H1 (cell line): ENCODE measurements around the gene ADGRA3. TPM values are rescaled to one million over a fixed set of nuclear protein-coding genes. Genes with fewer than 3 reads are reported as not detected.

Source experiments
- CTCF ChIA-PET: fragments of 300-600 bp; sonication (Branson Sonifier 250); formaldehyde crosslinking; loops from one replicate; lab custom pipeline; 2021; ENCODE audit not compliant: partially characterized antibody; lab: Charles Lee
- POLR2A ChIA-PET: fragments of 300-600 bp; sonication (Branson Sonifier 250); formaldehyde crosslinking; loops from one replicate; lab custom pipeline; 2021; ENCODE audit warnings: inconsistent platforms; ENCODE audit not compliant: partially characterized antibody; lab: Charles Lee
- DNase-seq, 2 experiments: peaks; one replicate each; pipeline versions ENCODE4 v3.0.0 to v3.0.0-alpha.2; 2010 to 2022; ENCODE audit warnings: low spot score in 2 of 2, low read depth in 1 of 2, mixed read lengths in 1 of 2
- FAIRE-seq: peaks from 2 replicates; lab custom pipeline; 2011; peaks lifted over from hg19 to GRCh38; lab: Jason Lieb, UNC
- H2AFZ ChIP-seq: 2 replicates; pipeline ENCODE4 v1.8.1; 2012; ENCODE audit warnings: low read length, inconsistent platforms
- H2AK5ac ChIP-seq: 2 replicates; pipeline ENCODE4 v1.6.1; 2013; ENCODE audit warnings: low read depth, low read length
- H2BK120ac ChIP-seq: replicated peaks from 2 replicates; pipeline ENCODE3; 2013; ENCODE audit warnings: low read depth, low read length, inconsistent platforms
- H2BK12ac ChIP-seq: 2 replicates; pipeline ENCODE4 v1.6.1; 2013; ENCODE audit warnings: low read depth, low read length
- H2BK15ac ChIP-seq: 2 replicates; pipeline ENCODE4 v1.6.1; 2013; ENCODE audit warnings: low read length
- H2BK20ac ChIP-seq: 2 replicates; pipeline ENCODE4 v1.6.1; 2013; ENCODE audit warnings: low read length
- H2BK5ac ChIP-seq: 2 replicates; pipeline ENCODE4 v1.6.1; 2013; ENCODE audit warnings: low read depth, low read length
- H3K14ac ChIP-seq: 2 replicates; pipeline ENCODE4 v1.6.1; 2013; ENCODE audit warnings: inconsistent platforms; ENCODE audit not compliant: insufficient read length
- H3K18ac ChIP-seq: 2 replicates; pipeline ENCODE4 v1.6.1; 2013; ENCODE audit warnings: low read length; ENCODE audit errors: extremely low read depth
- H3K23ac ChIP-seq: 2 replicates; pipeline ENCODE4 v1.6.1; 2013; ENCODE audit warnings: inconsistent platforms; ENCODE audit not compliant: insufficient read length
- H3K23me2 ChIP-seq: 2 replicates; pipeline ENCODE4 v1.6.1; 2013; ENCODE audit warnings: low read depth, low read length
- H3K27ac ChIP-seq: 2 replicates; pipeline ENCODE4 v1.6.1; 2011; ENCODE audit warnings: low read depth, low read length, inconsistent platforms
- H3K27me3 ChIP-seq, 4 experiments: replicated peaks in 1 of 4; 1 replicate in 1 of 4; 2 replicates in 3 of 4; pipeline versions ENCODE4 v1.6.1 to v1.8.1; 2011 to 2013; ENCODE audit warnings: low read length in 3 of 4, mild to moderate bottlenecking in 3 of 4, inconsistent platforms in 2 of 4, mixed read lengths in 2 of 4, moderate library complexity in 1 of 4; ENCODE audit not compliant: control insufficient read depth in 3 of 4, insufficient read depth in 3 of 4; ENCODE audit errors: extremely low read depth in 1 of 4
- H3K36me3 ChIP-seq, 4 experiments: 2 replicates each; pipeline versions ENCODE4 v1.6.1 to v1.8.1; 2011 to 2013; ENCODE audit warnings: mild to moderate bottlenecking in 4 of 4, low read length in 3 of 4, moderate library complexity in 2 of 4, control low read depth in 1 of 4, inconsistent platforms in 1 of 4; ENCODE audit not compliant: insufficient read depth in 4 of 4, control insufficient read depth in 2 of 4
- H3K4ac ChIP-seq: replicated peaks from 2 replicates; pipeline ENCODE3; 2013; ENCODE audit warnings: low read length, low read depth, mixed read lengths, inconsistent platforms; ENCODE audit not compliant: insufficient read length
- H3K4me1 ChIP-seq, 4 experiments: replicated peaks in 1 of 4; 1 replicate in 1 of 4; 2 replicates in 3 of 4; pipeline versions ENCODE4 v1.6.1 to v1.8.1; 2011 to 2013; ENCODE audit warnings: low read length in 3 of 4, inconsistent platforms in 2 of 4, mixed read lengths in 1 of 4; ENCODE audit not compliant: insufficient read depth in 4 of 4, control insufficient read depth in 3 of 4
- H3K4me2 ChIP-seq, 2 experiments: 2 replicates each; pipeline versions ENCODE4 v1.6.1 to v1.8.1; 2011 to 2013; ENCODE audit warnings: low read depth in 2 of 2, low read length in 2 of 2, control low read depth in 1 of 2, inconsistent platforms in 1 of 2, mild to moderate bottlenecking in 1 of 2; ENCODE audit not compliant: insufficient read depth in 1 of 2
- H3K4me3 ChIP-seq, 4 experiments: fragments of 200-600, 300-600 bp in 1 of 4; sonication (generic), shearing (Covaris generic), sonication (Bioruptor Twin) in 1 of 4; 2 replicates each; pipeline versions ENCODE4 v1.5.1 to v1.8.1; 2011 to 2016; ENCODE audit warnings: low read length in 4 of 4, low read depth in 3 of 4, control low read depth in 2 of 4, inconsistent platforms in 2 of 4, mild to moderate bottlenecking in 2 of 4, mixed read lengths in 1 of 4, moderate library complexity in 1 of 4; ENCODE audit not compliant: insufficient read depth in 2 of 4; ENCODE audit errors: extremely low read depth in 1 of 4
- H3K56ac ChIP-seq: replicated peaks from 2 replicates; pipeline ENCODE3; 2013; ENCODE audit warnings: low read depth, mild to moderate bottlenecking, mixed read lengths, low read length, inconsistent platforms; ENCODE audit not compliant: insufficient read length
- H3K79me1 ChIP-seq: 2 replicates; pipeline ENCODE4 v1.6.1; 2013; ENCODE audit warnings: low read depth, low read length, control low read depth
- H3K79me2 ChIP-seq, 2 experiments: 2 replicates each; pipeline versions ENCODE4 v1.6.1 to v1.8.1; 2012 to 2013; ENCODE audit warnings: low read length in 2 of 2, mild to moderate bottlenecking in 2 of 2, inconsistent platforms in 1 of 2; ENCODE audit not compliant: insufficient read depth in 2 of 2, control insufficient read depth in 1 of 2
- H3K9ac ChIP-seq, 4 experiments: replicated peaks in 1 of 4; 1 replicate in 1 of 4; 2 replicates in 3 of 4; pipeline versions ENCODE4 v1.6.1 to v1.8.1; 2011 to 2013; ENCODE audit warnings: low read depth in 3 of 4, low read length in 3 of 4, control low read depth in 2 of 4, mild to moderate bottlenecking in 2 of 4, moderate library complexity in 2 of 4, inconsistent platforms in 1 of 4; ENCODE audit errors: extremely low read depth in 1 of 4
- H3K9me3 ChIP-seq, 2 experiments: 2 replicates each; pipeline versions ENCODE4 v1.6.1 to v1.8.1; 2012 to 2013; ENCODE audit warnings: mild to moderate bottlenecking in 2 of 2, moderate library complexity in 2 of 2, control low read depth in 1 of 2, inconsistent platforms in 1 of 2, low read depth in 1 of 2, low read length in 1 of 2, mixed read lengths in 1 of 2; ENCODE audit not compliant: insufficient read depth in 2 of 2
- H4K20me1 ChIP-seq, 2 experiments: replicated peaks in 1 of 2; 2 replicates each; pipeline versions ENCODE3 to v1.8.1; 2011 to 2013; ENCODE audit warnings: inconsistent platforms in 2 of 2, low read length in 2 of 2, mild to moderate bottlenecking in 1 of 2; ENCODE audit not compliant: insufficient read depth in 2 of 2, control insufficient read depth in 1 of 2
- H4K5ac ChIP-seq: 2 replicates; pipeline ENCODE4 v1.6.1; 2013; ENCODE audit warnings: low read length, low read depth, mixed read lengths, inconsistent platforms; ENCODE audit not compliant: insufficient read length
- H4K8ac ChIP-seq: 2 replicates; pipeline ENCODE4 v1.8.0; 2013; ENCODE audit warnings: mild to moderate bottlenecking, moderate library complexity, low read length, inconsistent platforms; ENCODE audit not compliant: insufficient read depth; ENCODE audit errors: extremely low read depth
- H4K91ac ChIP-seq: replicated peaks from 2 replicates; pipeline ENCODE3; 2013; ENCODE audit warnings: low read length, mixed read lengths, inconsistent platforms; ENCODE audit not compliant: insufficient read length
- CTBP2 ChIP-seq: IDR thresholded peaks from 2 replicates; pipeline ENCODE4 v1.7.0; 2011; ENCODE audit warnings: borderline replicate concordance, mild to moderate bottlenecking, moderate library complexity, mixed read lengths, low read length; ENCODE audit not compliant: insufficient read depth, insufficient read length
- GTF2F1 ChIP-seq: IDR thresholded peaks from 2 replicates; pipeline ENCODE4 v1.6.1; 2012; ENCODE audit warnings: low read depth, low read length, improper control_type of control experiment, borderline replicate concordance
- HDAC6 ChIP-seq: IDR thresholded peaks from one replicate; pipeline ENCODE4 v1.7.1; 2012; ENCODE audit warnings: low read depth, mild to moderate bottlenecking, inconsistent platforms, low read length, moderate library complexity
- KDM1A ChIP-seq: fragments of 200-600, 300-600 bp; sonication (generic); IDR thresholded peaks from 2 replicates; pipeline ENCODE4 v1.7.1; 2016; ENCODE audit warnings: mild to moderate bottlenecking, low read length, borderline replicate concordance
- KDM4A ChIP-seq: IDR thresholded peaks from one replicate; pipeline ENCODE4 v1.7.1; 2012; ENCODE audit warnings: low read depth, mild to moderate bottlenecking, moderate library complexity, low read length, inconsistent platforms; ENCODE audit not compliant: severe bottlenecking
- KDM5A ChIP-seq: fragments of 200-600 bp; IDR thresholded peaks from 2 replicates; pipeline ENCODE4 v1.7.1; 2012; ENCODE audit warnings: mild to moderate bottlenecking, low read length, inconsistent platforms, mixed read lengths
- POU5F1 ChIP-seq: IDR thresholded peaks from 2 replicates; pipeline ENCODE4 v1.6.1; 2011; ENCODE audit warnings: low read depth, mild to moderate bottlenecking, low read length, moderate library complexity
- SP1 ChIP-seq: IDR thresholded peaks from 2 replicates; pipeline ENCODE4 v1.6.1; 2011; ENCODE audit warnings: low read depth, low read length
- SRF ChIP-seq: IDR thresholded peaks from 2 replicates; pipeline ENCODE4 v1.6.1; 2011; ENCODE audit warnings: mild to moderate bottlenecking, low read depth, low read length, moderate library complexity
- TBP ChIP-seq: IDR thresholded peaks from 2 replicates; pipeline ENCODE4 v1.6.1; 2011; ENCODE audit warnings: low read depth, low read length, improper control_type of control experiment
- WGBS, 2 experiments: shearing (Covaris generic) in 1 of 2; methylation state at CpG; one replicate each; pipeline versions ENCODE4 v1.1.6 to v1.1.7; 2013 to 2015; ENCODE audit warnings: low lambda C conversion rate in 2 of 2, mixed read lengths in 2 of 2, inconsistent platforms in 1 of 2, low coverage in 1 of 2, missing lambda C conversion rate in 1 of 2; ENCODE audit not compliant: insufficient replicate concordance in 2 of 2, insufficient coverage in 1 of 2, insufficient read length in 1 of 2; ENCODE audit errors: extremely low coverage in 1 of 2, missing lambda C conversion rate in 1 of 2; 5-methylcytosine and 5-hydroxymethylcytosine counted together
- polyA plus RNA-seq, 7 experiments: library from polyadenylated mRNA; depleted of rRNA in 3 of 7; stranded (reverse) in 5 of 7; unstranded in 2 of 7; fragments of >200 nt in 5 of 7; fragments of 200-250 nt in 2 of 7; gene quantifications; 1 replicate in 5 of 7; 2 replicates in 1 of 7; 4 replicates in 1 of 7; pipeline versions ENCODE4 v1.2.1 to v1.2.3, GENCODE V29; 2011 to 2013; ENCODE audit warnings: missing spikeins in 2 of 7, mixed read lengths in 2 of 7
- total RNA-seq: library from RNA; stranded (reverse); fragmentation: NEBNext Ultra II Directional; extraction: Animal tissue kit (Norgen Biotek cat#: 25700); gene quantifications from 2 replicates; pipeline ENCODE4 v1.2.1, GENCODE V29; 2021
- TF ChIP-seq, protein P1 (sequence below): IDR thresholded peaks from 2 replicates; pipeline ENCODE4 v1.6.1; 2011; ENCODE audit warnings: low read length, improper control_type of control experiment
- TF ChIP-seq, protein P2 (sequence below): IDR thresholded peaks from 2 replicates; pipeline ENCODE4 v1.6.1; 2012; ENCODE audit warnings: inconsistent platforms

Gene ADGRA3
- total and polyA plus RNA-seq, 2 of the 8 experiments (the other 6 are each of a cell fraction or from before 2014, with no cell fraction given) = 31.5 to 63.0 TPM

DNA sequence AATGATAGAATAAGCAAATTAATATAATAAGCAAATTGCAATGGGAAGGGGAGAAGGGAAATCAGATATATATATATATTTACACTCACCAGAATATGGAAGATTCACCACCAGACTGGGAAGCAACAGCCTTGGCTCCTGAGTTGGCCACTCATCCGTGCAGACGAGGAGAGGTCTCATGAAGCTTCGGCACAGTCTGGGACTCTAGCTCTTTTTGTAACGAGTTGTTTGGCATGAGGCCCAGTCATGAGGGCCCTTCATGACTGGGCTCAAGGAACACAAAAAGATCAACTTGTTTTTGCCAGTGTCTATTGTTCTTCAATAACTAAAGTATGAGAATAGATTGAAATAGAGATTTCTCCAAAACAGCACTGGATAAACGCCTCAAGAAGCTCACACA, 176.4 kb downstream of the ADGRA3 start:
- Histone ChIP-seq H3K4me2 (no peak overlapping the region), H3K79me2 (no peaks in the 10 kb centered on the region), H3K9ac (no peak overlapping the region), H2BK120ac (no peak overlapping the region), H2BK5ac (no peak overlapping the region), H3K79me1 (no peaks in the 10 kb centered on the region), H2BK12ac (no peak overlapping the region), H3K4me3 (no peak overlapping the region), H3K9me3 (no peaks in the 10 kb centered on the region; a peak in 1 of 4 replicates), H2BK20ac (no peak overlapping the region), H2AK5ac (no peak overlapping the region), H3K4me1 (no peaks in the 10 kb centered on the region), H2BK15ac (no peak overlapping the region), H3K27me3 (no peaks in the 10 kb centered on the region), H3K27ac (no peak overlapping the region), H4K5ac (no peak overlapping the region), H3K18ac (no peak overlapping the region), H3K36me3 (no peaks in the 10 kb centered on the region; a peak in 1 of 8 replicates), H3K23me2 (no peaks in the 10 kb centered on the region), H2AFZ (no peak overlapping the region), H4K91ac (no peak overlapping the region), H4K20me1 (no peaks in the 10 kb centered on the region), H4K8ac (no peak overlapping the region), H3K4ac (no peak overlapping the region), H3K56ac (no peak overlapping the region), H3K14ac (no peak overlapping the region), H3K23ac (no peak overlapping the region)
- FAIRE-seq (no peak), DNase-seq (no peak)
- 90% methylated on average over 5 of the region's 5 CpGs; no CpG with 5 or more reads in 1 of the 2 experiments for WGBS, 2 experiments
- no peak for TF ChIP-seq SP1
- no peak for TF ChIP-seq GTF2F1
- TF ChIP-seq, protein P1, sequence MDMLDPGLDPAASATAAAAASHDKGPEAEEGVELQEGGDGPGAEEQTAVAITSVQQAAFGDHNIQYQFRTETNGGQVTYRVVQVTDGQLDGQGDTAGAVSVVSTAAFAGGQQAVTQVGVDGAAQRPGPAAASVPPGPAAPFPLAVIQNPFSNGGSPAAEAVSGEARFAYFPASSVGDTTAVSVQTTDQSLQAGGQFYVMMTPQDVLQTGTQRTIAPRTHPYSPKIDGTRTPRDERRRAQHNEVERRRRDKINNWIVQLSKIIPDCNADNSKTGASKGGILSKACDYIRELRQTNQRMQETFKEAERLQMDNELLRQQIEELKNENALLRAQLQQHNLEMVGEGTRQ = no peak
- TF ChIP-seq, protein P2, sequence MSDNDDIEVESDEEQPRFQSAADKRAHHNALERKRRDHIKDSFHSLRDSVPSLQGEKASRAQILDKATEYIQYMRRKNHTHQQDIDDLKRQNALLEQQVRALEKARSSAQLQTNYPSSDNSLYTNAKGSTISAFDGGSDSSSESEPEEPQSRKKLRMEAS = no peak
- TF ChIP-seq KDM1A = no peak
- no peak for TF ChIP-seq POU5F1
- no peak for TF ChIP-seq HDAC6
- TF ChIP-seq CTBP2 = no peak
- no peak for TF ChIP-seq KDM5A
- TF ChIP-seq SRF = no peak
- TF ChIP-seq KDM4A = no peak
- TF ChIP-seq TBP = no peak
- ChIA-PET POLR2A (no interaction called here), CTCF (interaction anchor here (0.9 to 4.1 kb wide), 3 partner anchors 18 to 99 kb away, joined by 3 to 20 read pairs (median 16); no protein-coding TSS in a partner anchor)
